GM13976 (cell line): Measurements from ENCODE around the gene BACE2.

Source experiments
- DNase-seq: peaks from one replicate; pipeline ENCODE4 v3.0.0; 2012; ENCODE audit warnings: low spot score
- in situ Hi-C: fragments of 300-500 bp; cut with MboI; formaldehyde crosslinking; loops from one replicate; pipeline ENCODE4 v1.12.0; 2022; ENCODE audit warnings: low sequenced_read_pairs, mixed read lengths, inconsistent platforms; ENCODE audit not compliant: unreplicated experiment
- TF ChIP-seq, protein P1 (sequence below): IDR thresholded peaks from 2 replicates; pipeline ENCODE4 v1.5.1; 2012; ENCODE audit warnings: borderline replicate concordance, mild to moderate bottlenecking; ENCODE audit not compliant: insufficient read depth; ENCODE audit errors: extremely low read depth, missing control alignments, control extremely low read depth

The BACE2 gene

GRCh38 chr21:41164981-41165655 lies 2.8 kb upstream of the BACE2 start:
- TF ChIP-seq, protein P1, sequence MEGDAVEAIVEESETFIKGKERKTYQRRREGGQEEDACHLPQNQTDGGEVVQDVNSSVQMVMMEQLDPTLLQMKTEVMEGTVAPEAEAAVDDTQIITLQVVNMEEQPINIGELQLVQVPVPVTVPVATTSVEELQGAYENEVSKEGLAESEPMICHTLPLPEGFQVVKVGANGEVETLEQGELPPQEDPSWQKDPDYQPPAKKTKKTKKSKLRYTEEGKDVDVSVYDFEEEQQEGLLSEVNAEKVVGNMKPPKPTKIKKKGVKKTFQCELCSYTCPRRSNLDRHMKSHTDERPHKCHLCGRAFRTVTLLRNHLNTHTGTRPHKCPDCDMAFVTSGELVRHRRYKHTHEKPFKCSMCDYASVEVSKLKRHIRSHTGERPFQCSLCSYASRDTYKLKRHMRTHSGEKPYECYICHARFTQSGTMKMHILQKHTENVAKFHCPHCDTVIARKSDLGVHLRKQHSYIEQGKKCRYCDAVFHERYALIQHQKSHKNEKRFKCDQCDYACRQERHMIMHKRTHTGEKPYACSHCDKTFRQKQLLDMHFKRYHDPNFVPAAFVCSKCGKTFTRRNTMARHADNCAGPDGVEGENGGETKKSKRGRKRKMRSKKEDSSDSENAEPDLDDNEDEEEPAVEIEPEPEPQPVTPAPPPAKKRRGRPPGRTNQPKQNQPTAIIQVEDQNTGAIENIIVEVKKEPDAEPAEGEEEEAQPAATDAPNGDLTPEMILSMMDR: no peak
- no peak for DNase-seq
- in situ Hi-C loops: no loop called here

GRCh38 chr21:41166884-41167283 lies 1.1 kb upstream of the BACE2 start:
- in situ Hi-C loops: no loop called here
- TF ChIP-seq, protein P1: no peak
- no peak for DNase-seq

- peak; percentile 38 for DNase-seq
- TF ChIP-seq, protein P1: no peak
- in situ Hi-C loops: no loop called here
Measured at GRCh38 chr21:41168391-41169257, 664 bp downstream of the BACE2 start.

GRCh38 chr21:41169258-41169576 lies 1.3 kb downstream of the BACE2 start:
- TF ChIP-seq, protein P1: no peak
- in situ Hi-C loops: no loop called here
- no peak for DNase-seq

DNA sequence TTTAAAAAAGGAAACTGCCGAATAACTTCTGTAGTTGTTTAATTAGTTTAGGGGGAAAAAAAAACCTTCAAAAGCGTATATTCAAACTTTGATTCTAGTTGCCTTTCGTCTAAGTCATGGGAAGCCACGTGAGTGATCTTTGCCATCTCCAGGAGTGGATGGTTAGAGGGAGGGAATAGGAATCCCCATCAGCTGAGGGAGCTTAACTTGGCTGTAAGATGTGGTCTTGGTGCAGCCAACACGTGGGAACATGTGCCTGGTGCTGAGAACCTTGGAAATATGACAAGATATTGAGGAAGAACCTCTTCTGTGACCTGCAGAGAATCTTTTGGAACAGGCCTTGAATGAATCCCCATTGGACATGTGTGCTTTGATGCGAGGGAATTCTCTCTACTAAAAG lies 1.7 kb downstream of the BACE2 start:
- in situ Hi-C loops: no loop called here
- DNase-seq: no peak
- TF ChIP-seq, protein P1: no peak

DNA sequence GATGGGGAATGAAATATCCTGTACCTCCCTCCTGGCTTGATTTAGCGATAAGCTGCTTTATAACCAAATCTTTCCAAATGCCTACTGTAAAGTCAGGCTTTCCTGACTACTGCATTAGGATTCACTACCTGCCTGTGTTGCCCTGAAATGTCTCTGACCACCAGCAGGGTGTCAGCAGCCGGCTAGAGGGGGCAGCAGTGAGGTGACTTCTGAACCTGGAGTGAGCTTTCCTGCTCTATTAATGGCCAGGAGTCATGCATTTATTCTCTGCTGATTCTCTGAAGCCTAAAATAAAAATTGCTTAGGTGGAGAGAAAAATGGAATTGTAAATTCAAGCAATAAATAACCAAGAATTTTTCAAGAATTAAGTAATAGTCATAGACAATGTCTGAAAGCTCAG lies 2.5 kb downstream of the BACE2 start:
- DNase-seq: peak; percentile 54
- in situ Hi-C loops: no loop called here
- TF ChIP-seq, protein P1: peak; percentile 22
